Heart right ventricle (tissue), 16 donors: Measurements from ENCODE around the gene GPATCH8. TPM values are rescaled to one million over a fixed set of nuclear protein-coding genes. Genes with fewer than 3 reads are reported as not detected.

ENCODE experiments used
- ATAC-seq, 8 donors: fragments of 200-7000 bp; cut with Tn5 transposase; one replicate each; pipeline ENCODE4 v1.9.1; 2020; ENCODE audit warnings: mild to moderate bottlenecking in 8 of 8, moderate library complexity in 8 of 8, moderate number of reproducible peaks in 1 of 8
- DNase-seq, 2 donors: peaks; one replicate each; pipeline ENCODE4 v3.0.0-alpha.2; 2020
- H3K27ac ChIP-seq, 10 donors: fragments of 200-600 bp; sonication (generic) in 2 of 10; one replicate each; pipeline versions ENCODE4 v1.5.0 to v1.8.0; 2020 to 2022; ENCODE audit warnings: mild to moderate bottlenecking in 3 of 10
- H3K27me3 ChIP-seq, 7 donors: fragments of 200-600 bp; one replicate each; pipeline ENCODE4 v1.8.0; 2021 to 2022; ENCODE audit warnings: mild to moderate bottlenecking in 2 of 7
- H3K36me3 ChIP-seq, 9 donors: fragments of 200-600 bp; sonication (generic) in 1 of 9; one replicate each; pipeline versions ENCODE4 v1.5.0 to v1.8.0; 2020 to 2022; ENCODE audit warnings: mild to moderate bottlenecking in 2 of 9
- H3K4me1 ChIP-seq, 9 donors: fragments of 200-600 bp; sonication (generic) in 1 of 9; one replicate each; pipeline versions ENCODE4 v1.5.0 to v1.8.0; 2020 to 2022; ENCODE audit warnings: mild to moderate bottlenecking in 4 of 9
- H3K4me3 ChIP-seq, 10 donors: fragments of 200-600 bp; sonication (generic) in 2 of 10; one replicate each; pipeline versions ENCODE4 v1.5.0 to v1.8.0; 2020 to 2022; ENCODE audit warnings: mild to moderate bottlenecking in 7 of 10, moderate library complexity in 2 of 10
- H3K9me3 ChIP-seq, 11 donors: fragments of 200-600 bp in 10 of 11; sonication (generic) in 2 of 11; one replicate each; pipeline versions ENCODE4 v1.5.0 to v1.8.0; 2013 to 2022; ENCODE audit warnings: mild to moderate bottlenecking in 2 of 11, control low read depth in 1 of 11, moderate library complexity in 1 of 11
- WGBS, 2 donors: extraction: QIAGEN DNeasy Blood & Tissue Kit; methylation state at CpG; one replicate each; pipeline ENCODE4 v1.1.7; 2013; ENCODE audit warnings: inconsistent platforms in 1 of 2; 5-methylcytosine and 5-hydroxymethylcytosine counted together
- intact Hi-C, 10 donors: fragments of 100-400 bp; cut with DNase I; formaldehyde crosslinking; loops; one replicate each; pipeline versions ENCODE4 v1.11.1 to v1.14.2; 2022
- polyA plus RNA-seq, 2 donors: library from polyadenylated mRNA; stranded (reverse); fragments of 200-250 nt; gene quantifications; one replicate each; pipeline ENCODE4 v1.2.3, GENCODE V29; 2013
- total RNA-seq, 10 donors: library from RNA; stranded (reverse); fragmentation: NEBNext Ultra II Directional in 3 of 10; extraction: Animal tissue kit (Norgen Biotek cat#: 25700) in 3 of 10; gene quantifications; one replicate each; pipeline versions ENCODE4 v1.2.1 to v1.2.4, GENCODE V29; 2021 to 2023
- TF ChIP-seq, protein P1 (sequence below), 9 donors: fragments of 200-600 bp; sonication (generic) in 2 of 9; IDR thresholded peaks; one replicate each; pipeline versions ENCODE4 v1.5.0 to v1.8.0; 2021 to 2022; ENCODE audit warnings: antibody characterized with exemption in 9 of 9, mild to moderate bottlenecking in 5 of 9, moderate library complexity in 1 of 9
- donor health status: Arrhythmogenic right ventricular cardiomyopathy.
- donor health status: ischemic (EF 13 %, LVEDD 7.1; RV severe dilation, severe dysfunction).
- donor health status: healthy with polysubstance abuse.
- donor health status: DM: no; HTN: yes; CAD: no.
- donor health status: DM: no; HTN: no; CAD: no.
- donor health status: ischemic (EF 25% LVEDD 6.9; RV normal size, moderate dysfunction).
- donor health status: ischemic (EF 25% LVEDD 5.7; RV mildly dilated, moderate dysfunction).
- donor health status: healthy.
- donor health status: DM: yes; HTN: yes; CAD: no.
- donor health status: Ischemic cardiomyopathy.
- donor health status: ischemic (EF 35%, LVEDD 5.7; RV mildly dilated, moderate dysfunction).
- donor health status: nonischemic (EF 11% LVEDD 7.7; RV severe dilation, severe dysfunction).
- donor health status: DM: yes; HTN: yes; CAD: no.
- donor health status: PGD.
- donor health status: ischemic (EF 29% LVEDD 5.4; RV normal size, mild dysfunction).
- donor health status: nonischemic (EF 23%, LVEDD 6.1; RV moderate dilation, normal function).

GPATCH8 gene
- total and polyA plus RNA-seq, 12 donors, result 5.8 to 25.1 (median 22.0) TPM

GRCh38 chr17:44543905-44544523 is 40.8 kb upstream of the GPATCH8 start:
- H3K36me3 ChIP-seq, result no peaks in the 10 kb centered on the region
- ATAC-seq (no peak), DNase-seq (no peak)
- 67 to 68% methylated on average over 5 of the region's 5 CpGs for WGBS, 2 donors
- H3K9me3 ChIP-seq, result no peaks in the 10 kb centered on the region
- peaks cover 0 to 26% (median 0%) of the 10 kb centered on the region in 9 donors for H3K4me1 ChIP-seq
- no peak overlapping the region for H3K4me3 ChIP-seq
- peaks cover 0 to 46% (median 31%) of the 10 kb centered on the region in 7 donors for H3K27me3 ChIP-seq
- H3K27ac ChIP-seq, result no peak overlapping the region
- TF ChIP-seq, protein P1, sequence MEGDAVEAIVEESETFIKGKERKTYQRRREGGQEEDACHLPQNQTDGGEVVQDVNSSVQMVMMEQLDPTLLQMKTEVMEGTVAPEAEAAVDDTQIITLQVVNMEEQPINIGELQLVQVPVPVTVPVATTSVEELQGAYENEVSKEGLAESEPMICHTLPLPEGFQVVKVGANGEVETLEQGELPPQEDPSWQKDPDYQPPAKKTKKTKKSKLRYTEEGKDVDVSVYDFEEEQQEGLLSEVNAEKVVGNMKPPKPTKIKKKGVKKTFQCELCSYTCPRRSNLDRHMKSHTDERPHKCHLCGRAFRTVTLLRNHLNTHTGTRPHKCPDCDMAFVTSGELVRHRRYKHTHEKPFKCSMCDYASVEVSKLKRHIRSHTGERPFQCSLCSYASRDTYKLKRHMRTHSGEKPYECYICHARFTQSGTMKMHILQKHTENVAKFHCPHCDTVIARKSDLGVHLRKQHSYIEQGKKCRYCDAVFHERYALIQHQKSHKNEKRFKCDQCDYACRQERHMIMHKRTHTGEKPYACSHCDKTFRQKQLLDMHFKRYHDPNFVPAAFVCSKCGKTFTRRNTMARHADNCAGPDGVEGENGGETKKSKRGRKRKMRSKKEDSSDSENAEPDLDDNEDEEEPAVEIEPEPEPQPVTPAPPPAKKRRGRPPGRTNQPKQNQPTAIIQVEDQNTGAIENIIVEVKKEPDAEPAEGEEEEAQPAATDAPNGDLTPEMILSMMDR (IDR thresholded peaks at IDR 0.05), result no peak
- intact Hi-C loops, result no loop called here

GRCh38 chr17:44543213-44543904 is 40.2 kb upstream of the GPATCH8 start:
- DNase-seq (no peak), ATAC-seq (no peak)
- TF ChIP-seq, protein P1 (IDR thresholded peaks at IDR 0.05), result no peak
- H3K9me3 ChIP-seq, result no peaks in the 10 kb centered on the region
- no peaks in the 10 kb centered on the region for H3K36me3 ChIP-seq
- no peak overlapping the region for H3K27ac ChIP-seq
- intact Hi-C loops, result no loop called here
- H3K27me3 ChIP-seq, result peaks cover 0 to 48% (median 34%) of the 10 kb centered on the region in 7 donors
- 47 to 71% methylated on average over 5 of the region's 5 CpGs for WGBS, 2 donors
- H3K4me3 ChIP-seq, result no peak overlapping the region
- H3K4me1 ChIP-seq, result peaks cover 0 to 20% (median 0%) of the 10 kb centered on the region in 9 donors

DNA sequence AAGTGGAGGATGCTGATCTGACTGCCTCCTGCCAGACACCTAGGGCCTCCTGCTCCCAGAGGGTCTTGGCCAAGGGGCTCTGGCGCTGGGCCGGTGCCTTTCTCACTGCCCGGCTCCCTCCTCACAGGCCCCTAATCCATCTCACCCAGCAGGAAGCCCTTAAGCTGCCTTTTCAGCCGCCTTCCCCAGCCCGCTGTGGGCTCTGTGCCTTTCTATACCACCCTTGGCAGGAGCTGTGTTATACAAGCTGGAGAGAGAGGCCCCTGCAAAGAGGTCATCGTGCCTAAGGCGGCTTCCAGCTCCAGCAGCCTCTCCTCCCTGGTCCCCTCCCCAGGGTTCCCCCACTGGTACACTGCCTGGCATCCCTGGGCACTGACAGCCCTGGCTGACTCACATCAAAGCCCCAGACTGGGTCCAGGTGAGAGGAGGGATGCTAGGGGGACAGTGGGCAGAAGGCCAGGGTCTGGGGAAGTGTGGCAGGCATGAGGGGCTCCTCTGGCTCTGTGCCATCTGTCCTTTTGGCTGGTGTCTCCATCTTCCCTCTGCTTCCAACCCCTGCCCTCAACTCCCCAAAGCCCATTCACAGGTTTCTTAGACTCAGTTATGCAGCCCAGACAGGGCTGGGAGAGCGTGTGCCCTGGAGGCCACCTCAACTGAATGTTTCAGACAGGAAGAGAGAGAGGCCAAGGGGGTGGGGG is 38.8 kb upstream of the GPATCH8 start:
- Histone ChIP-seq H3K9me3 (no peaks in the 10 kb centered on the region), H3K4me3 (no peak overlapping the region), H3K27me3 (peaks cover 0 to 48% (median 34%) of the 10 kb centered on the region in 7 donors), H3K4me1 (peaks cover 0 to 11% (median 0%) of the 10 kb centered on the region in 9 donors), H3K27ac (no peak overlapping the region), H3K36me3 (no peaks in the 10 kb centered on the region)
- TF ChIP-seq, protein P1 (IDR thresholded peaks at IDR 0.05), result no peak
- no peak for DNase-seq
- intact Hi-C loops, result no loop called here
- no peak for ATAC-seq
- WGBS, 2 donors, result 60 to 61% methylated on average over 8 of the region's 8 CpGs

DNA sequence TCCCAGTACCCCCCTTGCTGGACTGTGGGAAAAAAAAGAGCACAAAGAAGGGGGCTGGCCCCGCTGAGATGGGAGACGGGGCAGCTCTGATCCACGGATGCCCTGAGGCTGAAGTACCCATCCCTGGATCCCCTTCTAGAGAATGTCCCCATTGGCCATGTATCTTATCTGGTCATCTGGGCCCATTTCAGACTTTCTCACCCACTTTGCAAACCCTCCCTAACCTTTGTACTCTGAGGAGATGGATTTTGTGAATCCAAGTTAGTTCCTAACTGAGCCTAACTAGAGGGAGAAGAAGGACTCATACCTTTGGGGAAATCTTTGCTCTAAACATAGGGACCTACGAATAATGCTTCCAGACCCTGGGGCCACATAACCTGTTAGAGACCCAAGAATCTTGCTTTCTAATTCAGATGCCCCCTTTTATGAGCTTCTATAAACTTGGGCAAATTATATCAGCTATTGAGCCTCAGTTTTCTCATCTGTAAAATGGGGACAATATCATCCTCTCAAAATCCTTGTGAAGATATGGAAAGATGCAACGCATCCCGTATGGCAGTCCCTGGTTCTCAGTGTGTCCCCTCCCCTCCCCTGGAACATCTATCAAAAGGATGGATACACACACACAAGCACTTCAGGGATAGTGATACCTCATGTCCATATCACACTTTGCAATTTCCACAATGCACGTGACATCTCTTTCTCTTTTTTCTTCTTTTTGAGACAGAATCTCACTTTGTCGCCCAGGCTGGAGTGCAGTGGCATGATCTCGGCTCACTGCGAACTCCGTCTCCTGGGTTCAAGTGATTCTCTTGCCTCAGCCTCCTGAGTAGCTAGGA is 37.3 kb upstream of the GPATCH8 start:
- no peaks in the 10 kb centered on the region for H3K9me3 ChIP-seq
- TF ChIP-seq, protein P1 (IDR thresholded peaks at IDR 0.05), result no peak
- intact Hi-C loops, result no loop called here
- H3K27me3 ChIP-seq, result peaks cover 0 to 48% (median 34%) of the 10 kb centered on the region in 7 donors
- DNase-seq (no peak), ATAC-seq (no peak)
- no peak overlapping the region for H3K27ac ChIP-seq
- peaks cover 0 to 18% (median 0%) of the 10 kb centered on the region in 9 donors for H3K4me1 ChIP-seq
- 79 to 86% methylated on average over 11 of the region's 11 CpGs for WGBS, 2 donors
- no peak overlapping the region for H3K4me3 ChIP-seq
- no peaks in the 10 kb centered on the region for H3K36me3 ChIP-seq
